H7 (cell line): Measurements from ENCODE around the gene ETNPPL. TPM values are rescaled to one million over a fixed set of nuclear protein-coding genes. Genes with fewer than 3 reads are reported as not detected.
A peak's percentile ranks its signal among the peaks of the same experiment; 100 is the strongest.

Experiments used
- DNase-seq: peaks from one replicate; pipeline ENCODE4 v3.0.0; 2012
- H3K27me3 ChIP-seq: 2 replicates; pipeline ENCODE4 v1.6.0; 2011; ENCODE audit warnings: mild to moderate bottlenecking, low read length; ENCODE audit not compliant: control insufficient read depth, insufficient read depth
- H3K36me3 ChIP-seq: replicated peaks from 2 replicates; pipeline ENCODE4 v1.5.1; 2011; ENCODE audit warnings: low read length; ENCODE audit not compliant: control insufficient read depth, insufficient read depth
- H3K4me3 ChIP-seq: 2 replicates; pipeline ENCODE4 v1.5.1; 2011; ENCODE audit warnings: low read depth, mild to moderate bottlenecking, control low read depth, low read length, moderate library complexity; ENCODE audit not compliant: insufficient read depth
- total RNA-seq: library from RNA; depleted of rRNA; stranded (reverse); fragments of >200 nt; shearing (Covaris generic); gene quantifications from 2 replicates; pipeline ENCODE4 v1.2.3, GENCODE V29; 2014; rRNA removed

ETNPPL gene
- total RNA-seq: 1.0 and 2.3 TPM in 2 replicates

- no peaks in the 10 kb centered on the region for H3K36me3 ChIP-seq
- peak; percentile 89 for DNase-seq
- H3K4me3 ChIP-seq: peak within 1 kb of the TSS; percentile 53
- H3K27me3 ChIP-seq: peaks cover 20% of the 10 kb centered on the region
These were observed at the start of gene ETNPPL for GRCh38 chr4:108762559-108763225. Gene ETNPPL (minus strand): TSS chr4:108763053. CDS start chr4:108762898, 155 bp downstream.

- H3K36me3 ChIP-seq: no peaks in the 10 kb centered on the region
- H3K27me3 ChIP-seq: no peaks in the 10 kb centered on the region
- no peak overlapping the region for H3K4me3 ChIP-seq
- no peak for DNase-seq
These were observed 48.6 kb upstream of the ETNPPL start for GRCh38 chr4:108811486-108811885.

DNA sequence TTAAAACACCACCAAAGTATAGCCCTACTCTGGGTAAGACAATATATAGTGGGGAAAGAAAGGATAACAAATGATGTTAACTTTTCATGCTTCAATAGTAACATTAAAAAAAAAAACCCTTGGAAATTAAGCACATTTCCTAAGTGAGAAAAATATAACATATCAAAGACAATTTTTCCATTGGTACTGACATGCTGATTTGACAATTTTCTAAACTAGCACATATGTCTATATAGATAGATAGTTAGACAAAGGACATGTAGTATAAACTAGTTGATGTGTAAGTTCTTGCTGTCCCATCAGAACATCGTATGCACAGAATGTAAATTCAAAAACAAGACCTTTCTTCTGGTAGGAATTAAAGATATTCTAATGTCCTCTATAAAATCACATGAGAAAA is 47.2 kb upstream of the ETNPPL start:
- DNase-seq: no peak
- Histone ChIP-seq H3K36me3 (no peaks in the 10 kb centered on the region), H3K4me3 (no peak overlapping the region), H3K27me3 (no peaks in the 10 kb centered on the region)

- Histone ChIP-seq H3K36me3 (no peaks in the 10 kb centered on the region), H3K4me3 (no peak overlapping the region), H3K27me3 (no peaks in the 10 kb centered on the region)
- no peak for DNase-seq
These were observed 41.9 kb upstream of the ETNPPL start for GRCh38 chr4:108804648-108805273.

DNA sequence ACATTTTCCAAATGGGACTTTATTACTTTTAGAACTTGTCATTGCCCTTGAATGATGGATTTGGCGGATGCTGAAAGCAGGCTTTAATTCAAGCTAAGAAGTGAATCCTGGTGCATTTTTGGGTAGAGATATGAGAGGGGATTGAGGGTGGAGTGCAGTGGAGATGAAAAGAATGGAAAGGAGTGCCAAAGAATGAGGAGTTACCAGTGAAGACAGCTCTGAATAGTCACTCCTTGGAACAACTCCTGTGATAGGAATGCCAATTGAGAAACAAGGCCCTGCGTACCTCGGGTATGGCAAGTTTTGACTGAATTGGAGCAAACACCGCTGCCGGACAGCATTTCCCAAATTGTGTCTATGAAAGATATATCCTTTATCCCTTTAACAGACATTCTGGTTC is 36.5 kb upstream of the ETNPPL start:
- H3K27me3 ChIP-seq: no peaks in the 10 kb centered on the region
- H3K36me3 ChIP-seq: no peaks in the 10 kb centered on the region
- H3K4me3 ChIP-seq: no peak overlapping the region
- no peak for DNase-seq

DNA sequence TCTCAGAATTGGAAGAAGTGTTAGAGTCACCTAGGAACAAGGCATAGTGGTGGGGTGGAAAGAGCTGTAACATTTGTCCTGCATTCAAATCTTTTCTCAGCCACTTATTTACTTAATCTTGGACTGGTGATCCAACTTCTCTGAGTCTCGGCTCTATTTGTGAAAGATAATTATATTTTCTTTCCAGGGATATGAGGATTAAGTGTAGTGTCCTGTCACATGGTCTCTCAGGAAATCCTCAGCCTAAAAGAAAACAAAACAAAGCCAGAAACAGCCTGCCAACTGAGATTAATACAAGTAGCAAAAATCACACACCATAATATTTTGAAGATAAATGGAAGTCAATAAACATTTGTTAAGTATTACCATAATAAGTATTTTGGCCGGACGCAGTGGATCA is 33.3 kb upstream of the ETNPPL start:
- no peak for DNase-seq
- Histone ChIP-seq H3K36me3 (no peaks in the 10 kb centered on the region), H3K27me3 (no peaks in the 10 kb centered on the region)

DNA sequence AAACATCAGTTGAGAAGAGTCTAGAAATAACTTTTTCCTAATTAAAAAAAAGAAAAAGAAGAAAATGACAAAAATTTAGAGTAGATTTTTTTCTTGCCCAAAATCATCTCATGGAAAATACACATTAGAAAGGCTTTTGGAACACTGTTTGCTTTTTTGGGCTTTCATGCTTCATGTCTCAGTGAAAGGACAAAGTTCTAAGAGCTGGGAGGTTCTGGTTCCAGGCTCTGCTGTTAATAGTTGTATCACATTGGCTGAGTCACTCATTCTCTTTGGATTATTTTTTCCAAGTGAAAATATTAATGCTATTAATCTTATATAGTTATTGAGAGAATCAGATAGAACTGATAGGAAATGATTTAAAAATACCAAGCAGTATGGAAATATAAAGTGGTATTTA is 32.9 kb upstream of the ETNPPL start:
- Histone ChIP-seq H3K27me3 (no peaks in the 10 kb centered on the region), H3K36me3 (no peaks in the 10 kb centered on the region), H3K4me3 (no peak overlapping the region)
- no peak for DNase-seq

More for the DNA sequence above, 33.3 kb upstream of the ETNPPL start:
- no peak overlapping the region for H3K4me3 ChIP-seq

- no peak for DNase-seq
- H3K4me3 ChIP-seq: no peak overlapping the region
These were observed 31.3 kb upstream of the ETNPPL start for GRCh38 chr4:108794136-108794535.

DNA sequence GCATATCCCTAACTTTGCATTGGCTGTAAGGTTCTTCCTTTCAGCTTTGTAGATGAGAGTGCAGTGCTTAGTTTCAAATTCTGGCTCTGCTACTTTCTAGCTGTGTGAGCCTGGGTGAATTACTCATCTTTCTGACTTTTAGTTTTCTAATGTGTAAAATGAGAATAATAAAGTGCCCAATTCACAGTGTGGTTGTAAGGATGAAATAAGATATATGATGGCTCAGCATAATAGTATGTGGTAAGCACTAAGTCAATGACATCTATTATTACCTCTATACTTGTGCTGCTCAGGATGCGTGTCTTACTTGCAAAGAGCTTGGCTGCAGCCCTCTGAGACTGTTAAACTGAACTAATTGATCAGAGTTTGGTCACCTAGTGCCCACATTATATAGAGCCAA is 30.6 kb upstream of the ETNPPL start:
- Histone ChIP-seq H3K27me3 (no peaks in the 10 kb centered on the region), H3K4me3 (no peak overlapping the region), H3K36me3 (no peaks in the 10 kb centered on the region)
- DNase-seq: no peak

More at GRCh38 chr4:108794136-108794535, 31.3 kb upstream of the ETNPPL start:
- Histone ChIP-seq H3K36me3 (no peaks in the 10 kb centered on the region), H3K27me3 (no peaks in the 10 kb centered on the region)

GRCh38 chr4:108788731-108789130 is 25.9 kb upstream of the ETNPPL start:
- Histone ChIP-seq H3K36me3 (no peaks in the 10 kb centered on the region), H3K4me3 (no peak overlapping the region), H3K27me3 (no peaks in the 10 kb centered on the region)
- DNase-seq: no peak

DNA sequence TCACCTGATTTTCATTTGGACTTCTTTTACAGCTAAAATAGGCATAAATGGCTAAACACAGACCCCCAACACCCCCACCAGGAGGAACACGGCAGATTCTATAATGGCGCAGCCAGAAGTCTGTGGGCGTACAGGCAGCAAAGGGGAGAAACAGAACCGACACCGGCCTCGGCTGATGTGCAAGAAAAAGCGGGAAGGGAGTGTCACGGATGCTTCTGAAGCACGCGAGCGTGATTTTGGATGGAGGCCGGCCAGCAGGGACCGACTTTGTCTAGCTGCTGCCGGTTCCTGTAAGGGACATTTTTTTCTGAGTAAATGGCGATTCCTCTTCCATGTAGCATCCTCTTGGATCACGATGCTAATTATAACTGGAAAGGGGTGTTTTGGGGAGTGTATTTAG is 24.9 kb upstream of the ETNPPL start:
- H3K27me3 ChIP-seq: no peaks in the 10 kb centered on the region
- DNase-seq: no peak
- H3K36me3 ChIP-seq: no peaks in the 10 kb centered on the region

GRCh38 chr4:108787106-108787505 is 24.3 kb upstream of the ETNPPL start:
- H3K4me3 ChIP-seq: no peak overlapping the region
- H3K27me3 ChIP-seq: no peaks in the 10 kb centered on the region
- no peak for DNase-seq
- no peaks in the 10 kb centered on the region for H3K36me3 ChIP-seq

More for the DNA sequence above, 24.9 kb upstream of the ETNPPL start:
- H3K4me3 ChIP-seq: no peak overlapping the region

GRCh38 chr4:108786351-108786750 is 23.5 kb upstream of the ETNPPL start:
- Histone ChIP-seq H3K36me3 (no peaks in the 10 kb centered on the region), H3K4me3 (no peak overlapping the region)
- DNase-seq: no peak

GRCh38 chr4:108783665-108784463 is 21.0 kb upstream of the ETNPPL start:
- no peak for DNase-seq
- no peaks in the 10 kb centered on the region for H3K36me3 ChIP-seq
- H3K27me3 ChIP-seq: no peaks in the 10 kb centered on the region
- H3K4me3 ChIP-seq: no peak overlapping the region

More at GRCh38 chr4:108786351-108786750, 23.5 kb upstream of the ETNPPL start:
- no peaks in the 10 kb centered on the region for H3K27me3 ChIP-seq

DNA sequence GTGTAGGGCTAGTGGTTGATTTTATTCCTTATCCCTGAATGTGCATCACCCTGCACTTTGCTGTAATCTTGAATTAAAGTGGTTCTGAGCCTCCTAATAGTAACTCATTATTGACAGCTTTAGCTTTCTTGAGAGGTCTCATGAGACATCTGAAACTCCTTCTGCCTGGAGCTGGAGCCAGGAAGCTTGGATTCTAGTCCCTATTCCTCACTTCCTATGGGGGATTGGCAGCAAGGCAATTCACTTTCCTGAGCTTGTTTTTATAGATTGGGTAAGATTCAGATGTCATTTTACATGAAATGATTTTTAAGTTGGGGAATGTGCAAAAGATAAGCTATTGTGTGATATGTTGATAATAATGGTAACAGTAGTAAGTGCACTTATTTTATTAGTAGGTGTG is 17.1 kb upstream of the ETNPPL start:
- Histone ChIP-seq H3K36me3 (no peaks in the 10 kb centered on the region), H3K4me3 (no peak overlapping the region), H3K27me3 (no peaks in the 10 kb centered on the region)
- no peak for DNase-seq
